PC-9 (cell line): ENCODE data around the gene PIK3R1.

Experiments used
- CTCF ChIP-seq: fragments of 200-600 bp; sonication (generic); conservative IDR thresholded peaks from 2 replicates; pipeline ENCODE4 v1.6.1; 2017; ENCODE audit warnings: mixed run types, antibody characterized with exemption, mild to moderate bottlenecking, moderate library complexity
- EZH2 ChIP-seq: fragments of 200-600 bp; sonication (generic); IDR thresholded peaks from 2 replicates; pipeline ENCODE4 v1.8.0; 2017; ENCODE audit warnings: antibody characterized with exemption, low read depth

GRCh38 chr5:68335075-68335474, 119.5 kb downstream of the PIK3R1 start:
- TF ChIP-seq CTCF (no peak), EZH2 (no peak)
